Head of caudate nucleus (tissue), 42 donors: ENCODE measurements around the gene ANK3.

Source experiments
- DNase-seq, 42 donors: peaks; one replicate each; pipeline versions ENCODE4 v3.0.0 to v3.0.0-alpha.2; 2020 to 2021; ENCODE audit warnings: mixed read lengths in 7 of 42
- intact Hi-C: fragments of 100-400 bp; cut with DNase I; formaldehyde crosslinking; loops from one replicate; pipeline ENCODE4 v1.15.0; 2022

The ANK3 gene

DNA sequence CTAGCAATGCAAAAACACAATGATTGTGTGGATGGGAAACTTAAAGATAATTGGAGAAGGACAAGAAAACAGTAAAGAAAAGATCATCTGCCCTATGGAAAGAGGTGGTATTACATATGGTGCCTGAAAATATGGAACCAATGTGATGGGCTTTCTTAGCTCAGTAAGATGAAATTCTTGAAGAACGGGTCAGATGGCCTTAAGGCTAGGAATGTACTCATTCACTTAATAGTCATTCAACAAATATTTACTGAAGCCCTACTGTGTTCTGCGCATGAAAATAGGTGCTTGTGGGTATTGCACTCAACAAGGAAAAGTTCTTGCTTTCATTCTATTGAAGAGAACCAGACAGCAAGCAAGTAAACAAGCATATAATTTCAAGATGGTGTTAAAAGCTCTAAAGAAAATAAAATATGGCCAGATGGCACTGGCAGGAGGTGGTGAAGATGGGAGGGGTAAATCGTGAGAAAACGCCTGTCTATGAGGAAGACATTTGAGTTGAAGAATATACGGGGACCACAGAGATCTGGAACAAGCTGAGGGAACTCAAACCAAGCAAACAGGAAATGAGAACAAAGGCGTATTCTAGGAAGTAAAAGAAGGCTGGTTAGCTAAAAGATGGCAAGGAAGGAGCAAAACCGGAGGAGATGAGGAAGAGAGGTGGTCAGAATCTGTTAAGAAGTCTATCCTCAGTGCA is 179.7 kb downstream of the ANK3 start:
- no peak for DNase-seq
- intact Hi-C loops = loop anchor here (10.0 kb wide), 2 partner anchors 105 to 225 kb away; no protein-coding TSS in a partner anchor

DNA sequence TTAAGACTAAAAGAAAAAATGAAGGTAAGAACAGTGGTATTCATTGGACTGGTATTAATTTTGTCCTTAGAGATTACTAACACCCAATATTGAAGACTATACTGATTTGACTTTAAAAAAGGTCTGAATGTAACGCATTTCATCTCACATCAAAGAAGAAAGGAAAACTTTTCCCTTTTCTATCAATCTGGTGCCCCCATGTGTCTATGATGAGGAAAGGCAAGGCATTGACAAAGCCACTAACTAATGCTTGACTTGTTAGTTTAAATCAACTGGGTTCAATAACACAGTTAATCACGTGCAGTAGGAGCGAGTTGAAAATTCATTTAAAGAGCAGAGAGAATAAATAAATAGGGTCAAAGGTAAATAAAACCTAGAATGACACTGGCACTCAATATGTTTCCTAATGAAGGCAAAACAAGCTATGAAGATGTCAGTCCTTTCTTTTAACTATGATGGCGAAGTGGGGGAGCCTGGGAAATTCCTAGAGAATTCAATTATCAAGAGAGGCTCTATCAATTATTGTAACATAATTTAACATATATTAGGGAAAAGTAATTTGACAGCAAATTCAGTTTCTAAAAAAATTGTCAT is 180.9 kb downstream of the ANK3 start:
- DNase-seq = peak in 3 of 42 donors; percentile 17 to 41 (median 30)
- intact Hi-C loops = loop anchor here (10.0 kb wide), 2 partner anchors 104 to 226 kb away; no protein-coding TSS in a partner anchor

DNA sequence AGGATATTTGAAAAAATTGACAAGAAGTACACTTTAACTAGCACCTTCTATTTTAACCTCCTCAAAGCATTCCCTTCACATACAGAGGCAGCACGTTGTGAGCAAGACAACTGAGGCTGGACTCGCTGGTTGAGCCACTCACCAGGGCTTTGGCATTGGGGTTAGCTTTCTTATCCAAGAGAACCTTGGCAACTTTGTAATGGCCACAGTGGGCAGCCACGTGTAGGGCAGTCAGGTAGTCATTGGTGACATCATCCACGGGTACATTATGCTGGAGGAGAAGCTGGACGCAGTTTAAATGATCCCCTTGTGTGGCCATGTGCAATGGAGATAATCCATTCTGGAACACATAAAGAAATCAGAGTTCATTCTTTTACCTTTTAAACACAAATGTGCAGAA is 181.8 kb downstream of the ANK3 start:
- intact Hi-C loops = loop anchor here (10.0 kb wide), 2 partner anchors 103 to 227 kb away; no protein-coding TSS in a partner anchor
- no peak for DNase-seq

DNA sequence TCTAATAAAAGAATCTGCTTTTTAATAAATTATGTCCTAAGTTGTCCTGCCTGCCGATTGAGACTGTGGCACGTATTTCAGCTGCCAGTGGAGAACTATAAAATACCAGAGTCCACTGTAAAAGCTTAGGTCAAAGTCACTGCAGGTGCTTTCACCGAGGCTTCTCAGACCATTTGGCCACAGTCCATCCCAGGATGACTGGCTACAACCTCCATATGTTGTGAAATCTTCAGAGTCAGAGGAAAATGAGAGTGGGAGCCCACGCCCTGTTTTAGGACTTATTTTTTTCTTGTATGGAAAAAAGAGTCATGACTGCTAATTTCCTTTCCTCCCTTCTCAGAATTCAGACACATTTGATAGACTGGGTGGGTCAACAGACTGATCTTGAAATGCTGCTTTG is 182.9 kb downstream of the ANK3 start:
- DNase-seq = no peak
- intact Hi-C loops = loop anchor here (10.0 kb wide), 2 partner anchors 102 to 228 kb away; no protein-coding TSS in a partner anchor

DNA sequence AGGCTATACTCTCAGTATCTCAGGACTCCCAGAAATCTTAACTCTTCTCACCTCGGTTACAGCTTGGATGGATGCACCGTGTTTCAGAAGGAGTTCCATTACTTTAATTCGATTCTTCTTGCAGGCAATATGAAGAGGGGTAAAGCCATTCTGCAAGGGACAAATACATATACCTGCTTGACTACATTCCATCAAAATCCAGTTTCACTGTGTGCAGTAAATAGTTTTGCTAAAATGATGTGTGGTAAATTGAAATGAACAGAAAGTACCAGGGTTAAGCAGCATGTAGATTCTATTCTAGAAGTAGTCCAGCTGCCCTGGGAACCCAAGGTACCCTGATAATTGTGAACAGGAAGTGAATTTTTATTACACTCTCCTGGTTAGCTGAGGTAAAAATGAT is 183.9 kb downstream of the ANK3 start:
- intact Hi-C loops = loop anchor here (10.0 kb wide), 2 partner anchors 101 to 229 kb away; no protein-coding TSS in a partner anchor
- DNase-seq = no peak

DNA sequence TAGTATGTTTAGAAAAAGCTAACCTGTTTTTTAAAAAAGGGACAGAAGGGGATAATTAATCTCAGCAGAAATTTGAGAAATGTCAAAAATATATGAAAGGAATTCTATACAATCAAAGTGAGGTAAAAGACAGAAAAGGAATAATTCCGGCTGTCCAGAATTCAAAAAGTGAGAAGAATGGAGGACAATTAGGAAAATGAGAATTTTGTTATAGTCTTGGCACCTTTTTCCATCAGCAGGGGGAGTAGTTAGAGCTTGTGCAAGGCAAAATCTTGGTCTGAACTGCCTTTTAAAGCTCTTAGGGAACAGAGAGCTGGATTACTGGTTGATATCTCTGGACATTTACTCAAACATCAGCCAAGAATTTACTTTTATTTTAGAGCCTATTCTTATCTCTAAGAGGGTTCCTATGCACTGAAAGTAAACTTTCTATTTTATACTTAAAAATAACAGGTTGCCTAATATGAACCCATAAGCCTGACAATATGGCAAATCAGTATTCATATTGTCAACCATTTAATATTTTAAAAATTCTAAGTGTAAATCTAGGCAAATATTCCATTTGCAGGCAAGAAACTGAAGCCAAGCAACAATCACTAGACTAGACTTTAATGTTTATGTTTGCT is 185.6 kb downstream of the ANK3 start:
- DNase-seq = peak in 9 of 42 donors; percentile 20 to 60 (median 26)
- intact Hi-C loops = loop anchor here (10.0 kb wide), 2 partner anchors 99 to 231 kb away; no protein-coding TSS in a partner anchor

DNA sequence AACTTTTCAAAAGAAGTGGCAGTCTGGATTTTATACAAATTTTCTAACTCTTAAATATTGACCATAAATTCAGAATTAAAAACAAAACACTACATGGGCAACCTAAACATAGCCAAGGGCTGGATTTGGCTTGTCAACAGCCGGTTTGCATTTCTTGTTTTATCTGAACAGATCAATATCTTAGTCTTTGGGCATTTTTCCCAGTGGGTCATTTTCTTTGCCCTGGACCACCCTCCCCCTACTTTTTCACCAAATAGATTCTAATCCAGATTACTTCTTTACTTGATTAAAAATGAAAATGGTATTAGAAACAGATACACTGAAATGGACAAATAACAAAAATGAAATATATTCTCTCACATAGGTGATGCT is 189.0 kb downstream of the ANK3 start:
- DNase-seq = no peak
- intact Hi-C loops = loop anchor here (10.0 kb wide), 2 partner anchors 96 to 234 kb away; no protein-coding TSS in a partner anchor

DNA sequence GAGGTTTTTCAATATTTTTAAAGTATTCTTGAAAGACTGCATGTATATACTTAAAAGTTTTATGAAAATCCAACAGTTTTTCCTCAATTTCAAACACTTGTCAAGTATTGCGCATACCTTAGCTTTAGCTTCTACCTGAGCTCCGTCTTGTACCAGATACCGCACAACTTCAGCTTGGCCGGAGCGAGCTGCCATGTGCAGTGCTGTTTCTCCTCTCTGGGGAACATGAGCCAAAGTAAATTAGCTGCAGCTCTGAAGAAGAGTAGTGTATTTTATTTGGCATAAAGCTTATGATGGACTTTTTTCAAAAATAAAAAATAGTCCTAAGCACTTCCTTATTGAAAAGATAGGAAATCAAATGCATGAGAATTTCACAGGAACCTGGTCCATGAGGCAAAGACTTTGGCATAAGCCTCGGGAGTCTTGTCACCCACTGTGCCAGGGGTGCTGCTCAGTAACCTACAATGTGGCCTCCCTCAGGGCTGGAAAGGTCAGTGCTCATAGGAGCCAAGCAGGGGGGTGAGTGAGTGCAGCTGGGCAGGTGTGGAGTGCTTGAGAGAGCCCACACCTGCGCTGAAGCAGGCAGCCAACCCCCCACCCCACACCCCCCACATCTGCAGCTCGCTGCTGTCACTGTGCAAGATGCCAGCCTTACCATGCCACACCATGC is 189.5 kb downstream of the ANK3 start:
- intact Hi-C loops = loop anchor here (10.0 kb wide), 2 partner anchors 95 to 235 kb away; no protein-coding TSS in a partner anchor
- no peak for DNase-seq

DNA sequence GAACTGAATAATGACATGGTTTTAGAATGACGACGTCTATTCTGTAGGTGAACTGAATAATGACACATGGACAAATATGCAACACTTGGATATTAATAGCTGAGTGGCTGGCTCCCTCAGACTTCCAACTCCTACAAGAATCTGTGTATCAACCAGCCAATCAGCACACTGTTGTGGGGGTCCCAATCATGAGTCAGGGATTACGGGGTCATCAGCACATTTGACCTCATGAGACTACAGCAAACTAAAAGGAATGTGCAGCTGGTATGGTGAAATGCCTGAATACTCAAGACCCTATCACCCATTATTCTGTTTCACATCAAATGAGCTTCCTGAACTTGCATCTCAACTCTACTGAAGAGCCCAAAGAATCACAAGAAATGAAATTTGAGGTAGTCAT is 192.5 kb downstream of the ANK3 start:
- intact Hi-C loops = no loop called here
- DNase-seq = no peak

DNA sequence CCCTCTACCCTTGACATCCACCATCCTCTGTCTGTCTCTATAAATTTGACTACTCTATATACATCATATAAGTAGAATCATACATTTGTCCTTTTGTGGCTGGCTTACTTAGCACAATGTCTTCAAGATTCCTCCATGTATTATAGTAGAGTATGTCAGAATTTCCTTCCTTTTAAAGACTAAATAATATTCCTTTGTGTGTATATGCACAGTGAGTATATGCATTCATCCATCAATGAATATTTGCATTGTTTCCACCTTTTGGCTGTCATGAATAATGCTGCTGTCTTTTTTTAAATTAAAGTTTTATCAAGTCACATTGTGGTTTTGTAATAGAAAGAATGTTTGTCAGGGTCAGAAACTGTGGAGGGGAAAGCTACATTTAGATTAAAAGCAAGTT is 195.3 kb downstream of the ANK3 start:
- intact Hi-C loops = no loop called here
- DNase-seq = no peak

DNA sequence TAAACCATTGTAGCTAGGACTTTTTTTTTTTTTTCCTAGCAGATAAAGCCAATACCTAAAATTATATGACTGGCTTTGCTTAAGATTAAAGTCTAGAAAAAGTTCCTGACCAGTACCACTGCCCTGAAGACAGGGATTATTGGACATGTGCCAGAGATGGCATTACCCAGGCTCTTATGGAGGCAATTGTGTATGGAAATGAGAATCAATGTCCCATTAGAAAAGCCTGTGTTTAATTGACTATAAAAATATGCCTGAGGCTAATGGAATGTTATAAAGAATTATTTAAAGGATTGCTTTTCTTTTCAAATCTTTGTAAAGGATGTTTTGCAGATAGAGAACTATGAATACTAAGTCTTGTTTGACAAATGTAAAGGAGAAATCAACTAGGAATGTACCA is 196.7 kb downstream of the ANK3 start:
- intact Hi-C loops = no loop called here
- DNase-seq = no peak

DNA sequence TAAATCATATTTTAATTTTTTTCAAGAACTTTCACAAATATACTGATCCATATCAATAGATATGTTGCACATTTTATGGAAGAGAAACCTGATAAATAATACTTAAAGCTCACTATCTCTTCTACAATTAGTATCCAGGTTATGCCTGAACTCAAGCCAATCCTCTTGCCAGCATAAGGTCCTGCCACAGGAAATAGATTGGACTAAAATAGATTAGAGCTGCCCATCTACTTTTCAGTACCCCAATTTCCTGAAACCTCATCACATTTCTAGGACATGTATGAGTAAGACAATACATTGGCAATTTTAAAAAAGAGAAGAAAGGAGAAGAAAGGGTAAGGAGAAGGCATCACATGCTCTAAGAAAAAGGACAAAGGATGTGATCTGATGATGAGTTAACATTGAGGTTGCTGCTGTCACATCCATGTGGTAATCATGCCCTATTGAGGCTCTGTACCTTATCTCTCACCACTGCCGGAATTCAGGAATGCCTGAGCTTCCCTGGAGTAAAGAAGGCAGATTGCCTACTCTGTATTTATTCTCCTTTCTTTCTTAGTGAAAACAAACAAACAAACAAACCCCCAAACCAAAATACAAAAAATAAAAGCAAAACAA is 199.7 kb downstream of the ANK3 start:
- intact Hi-C loops = no loop called here
- no peak for DNase-seq

DNA sequence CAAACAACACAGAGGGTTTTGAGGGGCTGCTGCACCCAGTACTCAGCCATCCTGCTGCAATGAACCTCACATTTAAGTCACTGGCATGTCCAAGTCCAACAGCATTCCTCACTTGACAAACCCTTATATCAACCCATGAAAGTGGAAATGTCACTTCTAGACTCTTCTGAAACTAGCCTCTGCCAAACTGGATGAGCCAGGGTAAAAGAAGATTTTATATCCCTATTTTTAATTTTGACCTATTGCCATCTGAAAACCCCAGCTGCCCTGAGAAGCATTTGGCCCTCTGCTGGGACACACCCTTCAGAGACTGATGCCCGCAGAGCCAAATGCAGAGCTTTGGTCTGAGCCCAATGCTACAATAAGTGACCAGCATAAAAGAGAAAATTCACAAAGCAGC is 201.1 kb downstream of the ANK3 start:
- no peak for DNase-seq
- intact Hi-C loops = no loop called here

DNA sequence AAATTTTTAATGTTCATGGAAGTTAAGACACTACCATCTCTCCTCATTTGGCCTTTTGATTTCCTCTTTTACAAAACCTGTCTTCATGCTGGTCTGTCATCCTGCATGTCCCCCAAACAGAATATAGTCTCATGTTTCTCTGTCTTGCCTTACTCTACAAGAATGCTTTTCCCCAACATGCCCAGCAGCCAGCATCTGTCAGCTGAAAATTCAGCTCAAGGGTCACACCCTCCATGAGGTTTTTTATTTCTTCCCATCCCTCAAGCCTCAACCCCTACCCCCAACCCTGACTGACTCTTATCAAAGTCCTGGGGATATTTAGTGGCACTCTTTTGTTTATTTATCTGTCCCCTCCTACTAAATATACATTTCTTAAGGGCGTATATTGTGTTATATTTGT is 202.0 kb downstream of the ANK3 start:
- intact Hi-C loops = no loop called here
- DNase-seq = no peak

DNA sequence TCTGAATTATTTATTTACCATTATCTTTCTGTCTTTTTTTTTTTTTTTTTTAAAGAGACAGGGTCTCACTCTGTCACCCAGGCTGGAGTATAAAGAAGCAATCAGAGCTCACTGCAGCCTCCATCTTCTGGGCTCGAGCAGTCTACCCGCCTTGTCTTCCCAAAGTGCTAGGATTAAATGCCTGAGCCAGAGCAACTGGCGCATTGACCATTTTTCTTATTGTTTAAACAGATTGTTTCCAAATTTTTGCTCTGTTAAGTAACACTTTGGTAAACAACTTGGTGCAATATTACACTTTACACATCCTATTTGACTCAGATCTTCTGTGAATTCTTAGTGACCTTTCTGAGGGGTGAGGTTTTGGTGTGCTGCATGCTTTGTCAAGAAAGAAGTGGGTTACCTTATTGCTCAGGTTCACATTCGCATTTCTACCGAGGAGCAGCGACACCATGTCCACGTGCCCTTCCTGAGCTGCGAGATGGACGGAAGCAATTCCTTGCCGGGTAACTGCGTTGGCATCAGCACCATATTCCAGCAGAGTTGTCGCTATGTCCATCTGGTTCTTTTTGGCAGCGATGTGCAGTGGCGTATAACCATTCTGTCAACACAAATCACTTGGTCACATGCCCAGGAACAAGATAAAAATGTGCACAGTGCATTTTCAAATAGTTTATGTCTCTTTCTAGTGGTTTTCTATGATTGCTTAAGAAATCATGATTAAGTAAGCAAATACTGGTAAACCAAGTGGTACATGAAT is 203.2 kb downstream of the ANK3 start:
- peak in 16 of 42 donors; percentile 18 to 73 (median 34) for DNase-seq
- intact Hi-C loops = no loop called here

DNA sequence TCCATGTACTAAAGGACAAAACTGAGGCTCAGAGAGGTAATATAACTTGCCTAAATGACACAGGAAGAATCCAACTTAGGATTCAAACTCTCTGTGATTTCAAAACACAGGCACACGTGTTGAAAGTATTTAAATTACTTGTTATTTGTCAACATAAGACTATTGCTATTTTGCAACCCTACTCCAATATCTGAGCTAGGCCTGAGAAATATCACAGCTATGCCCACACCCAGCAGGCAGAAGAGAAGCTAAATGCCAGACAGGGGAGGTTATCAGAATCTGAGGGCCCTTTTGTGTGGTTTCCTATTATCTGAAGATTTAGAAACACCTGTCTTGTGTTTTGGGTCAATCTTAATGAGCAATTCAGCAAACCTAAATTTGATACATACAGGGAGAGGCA is 204.3 kb downstream of the ANK3 start:
- no peak for DNase-seq
- intact Hi-C loops = no loop called here

DNA sequence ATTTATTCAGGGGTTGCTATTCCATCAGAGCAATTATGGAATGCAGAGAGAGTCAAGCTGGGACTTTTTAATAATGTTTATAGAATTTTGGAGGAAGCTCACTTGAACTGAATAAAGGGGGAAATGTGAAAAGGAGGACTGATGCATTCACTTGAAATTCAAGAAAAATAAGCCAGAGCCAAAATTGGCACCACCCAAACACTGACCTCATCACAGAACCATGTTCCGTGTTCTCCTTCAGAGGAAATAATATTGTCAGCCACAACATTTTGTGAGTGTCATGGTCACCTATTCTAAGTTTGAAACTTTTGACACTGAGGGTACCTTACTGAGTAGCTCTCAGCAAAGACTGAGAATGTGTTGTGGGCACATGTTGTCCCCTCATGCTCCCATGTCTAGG is 207.0 kb downstream of the ANK3 start:
- DNase-seq = no peak
- intact Hi-C loops = no loop called here

DNA sequence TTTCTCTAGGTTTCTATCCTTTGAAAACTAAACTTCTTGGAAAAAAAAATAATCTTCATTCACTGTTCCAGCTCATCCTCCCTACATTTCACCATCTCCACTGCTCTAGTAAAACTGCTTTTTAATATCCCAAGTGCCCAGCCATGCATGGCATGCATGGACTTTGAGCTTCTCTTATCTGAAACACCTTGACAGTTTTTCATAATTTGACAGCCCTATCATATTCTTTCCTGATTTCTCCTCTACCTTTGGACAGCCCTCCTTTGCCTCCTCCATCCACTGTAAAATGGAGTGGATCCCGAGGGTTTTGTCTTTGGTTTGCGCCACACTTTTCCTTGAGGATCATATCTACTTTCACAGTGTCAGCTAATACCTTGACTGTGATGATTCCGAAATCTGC is 212.8 kb downstream of the ANK3 start:
- DNase-seq = no peak
- intact Hi-C loops = no loop called here
